Ureter (tissue), 1 donor: ENCODE data around the gene NPY4R. TPM values are rescaled to one million over a fixed set of nuclear protein-coding genes. Genes with fewer than 3 reads are reported as not detected.
"Not testable (repeated sequence)": the region's sequence is repeated elsewhere in the genome, so short reads cannot be mapped to it uniquely, and the experiment has no call there.

Experiments used
- DNase-seq: peaks from one replicate; pipeline ENCODE4 v3.0.0-alpha.2; 2020; ENCODE audit warnings: low spot score
- total RNA-seq: library from RNA; stranded (reverse); gene quantifications from one replicate; pipeline ENCODE4 v1.2.4, GENCODE V29; 2023
- donor health status: DM: yes; HTN: yes; CAD: no.

The NPY4R gene
- total RNA-seq, 1 donor from 2014 or later, result not detected

DNA sequence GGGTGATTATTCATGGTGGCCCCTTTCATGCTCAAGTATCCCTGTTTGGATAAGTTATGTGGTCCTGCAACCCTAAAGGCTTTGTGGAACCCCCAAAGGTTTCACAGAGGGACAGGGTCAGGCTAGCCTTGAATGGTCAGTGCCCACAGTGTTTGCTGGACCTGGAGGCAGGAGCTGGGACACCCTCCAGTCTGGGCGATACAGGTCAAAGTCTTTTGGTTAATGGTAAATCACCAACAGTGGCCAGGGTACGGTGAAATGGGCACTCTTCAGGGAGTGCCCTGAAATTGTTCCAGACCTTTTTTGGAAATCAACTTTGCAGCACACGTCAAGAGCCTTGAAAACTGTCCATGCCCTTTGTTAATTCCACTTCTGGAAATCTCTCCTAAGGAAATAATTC is 8.7 kb downstream of the NPY4R start:
- not testable (repeated sequence) for DNase-seq

DNA sequence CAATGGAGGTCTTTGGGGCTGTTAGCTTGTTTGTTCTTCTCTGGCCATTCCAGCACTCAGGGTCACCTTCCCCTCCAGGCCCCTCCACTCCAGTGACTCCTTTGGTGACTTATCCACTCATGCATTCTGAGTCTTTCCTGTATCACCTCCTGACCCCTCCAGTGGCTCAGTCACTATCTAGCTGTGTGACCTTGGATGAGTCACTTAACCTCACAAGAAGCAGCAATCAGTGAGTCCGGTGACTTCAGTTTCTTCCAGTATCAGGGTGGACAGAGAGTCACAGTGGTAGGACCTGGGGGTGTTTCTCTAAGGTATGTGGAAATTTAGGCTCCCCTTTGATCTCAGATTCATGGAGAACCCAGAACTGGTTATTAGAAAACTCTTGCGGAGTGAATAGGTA is 9.8 kb downstream of the NPY4R start:
- not testable (repeated sequence) for DNase-seq

DNA sequence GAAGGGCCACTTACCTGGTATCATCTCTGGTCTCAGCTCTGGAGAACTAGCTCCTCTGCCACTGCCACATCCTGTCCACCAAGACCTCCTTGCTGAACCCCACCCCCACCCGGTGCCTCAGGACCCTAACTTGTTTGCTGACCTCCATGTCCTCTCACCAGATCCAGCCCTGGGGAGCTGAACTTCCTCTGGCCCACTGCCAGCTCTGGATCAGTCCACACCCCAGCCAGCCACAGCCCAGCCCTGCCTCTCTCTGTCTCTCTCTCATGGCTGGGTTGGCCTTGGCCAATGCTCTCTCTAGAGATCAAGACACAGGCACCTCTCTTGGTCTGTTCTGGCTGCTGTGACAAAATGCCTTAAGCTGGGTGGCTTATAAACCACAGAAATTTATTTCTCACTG is 14.4 kb downstream of the NPY4R start:
- not testable (repeated sequence) for DNase-seq

DNA sequence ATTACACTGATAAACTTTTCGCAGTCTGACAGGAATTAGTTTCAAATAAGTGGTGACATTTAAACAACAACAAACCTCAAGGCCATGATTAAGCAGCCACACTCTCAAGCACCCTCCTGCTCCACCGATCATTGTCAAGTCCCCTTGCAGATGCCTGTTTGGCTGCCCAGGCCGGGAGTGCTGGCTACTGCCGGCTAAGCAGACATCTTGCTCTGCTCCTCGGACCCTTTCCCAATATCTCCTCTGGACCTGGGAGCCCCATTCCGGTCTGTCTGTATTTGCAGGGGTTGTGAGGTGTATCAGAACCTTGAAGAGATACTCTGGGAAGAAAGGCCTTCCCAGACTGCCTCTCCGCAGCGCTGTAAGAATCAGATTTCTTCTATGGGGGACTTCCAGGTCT is 14.9 kb downstream of the NPY4R start:
- not testable (repeated sequence) for DNase-seq

DNA sequence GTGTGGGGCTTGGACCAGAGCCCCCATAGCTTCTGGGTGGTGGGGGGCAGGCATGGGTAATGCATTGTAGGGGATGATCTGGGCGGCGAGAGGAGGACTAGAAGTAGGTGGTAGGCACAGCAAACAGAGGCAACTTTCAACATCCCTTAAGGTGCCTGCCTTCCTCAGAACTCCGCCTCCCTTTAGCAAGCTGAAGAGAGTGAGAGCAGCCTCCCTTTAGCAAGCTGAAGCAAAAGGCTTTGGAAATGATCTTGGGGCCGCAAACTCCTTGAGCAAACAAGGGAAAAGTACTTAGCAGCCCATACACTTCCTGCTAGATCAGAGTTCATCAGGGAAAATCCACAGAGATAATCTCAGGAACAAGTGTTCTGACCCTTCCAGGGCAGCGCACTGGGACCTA is 18.3 kb downstream of the NPY4R start:
- not testable (repeated sequence) for DNase-seq

DNA sequence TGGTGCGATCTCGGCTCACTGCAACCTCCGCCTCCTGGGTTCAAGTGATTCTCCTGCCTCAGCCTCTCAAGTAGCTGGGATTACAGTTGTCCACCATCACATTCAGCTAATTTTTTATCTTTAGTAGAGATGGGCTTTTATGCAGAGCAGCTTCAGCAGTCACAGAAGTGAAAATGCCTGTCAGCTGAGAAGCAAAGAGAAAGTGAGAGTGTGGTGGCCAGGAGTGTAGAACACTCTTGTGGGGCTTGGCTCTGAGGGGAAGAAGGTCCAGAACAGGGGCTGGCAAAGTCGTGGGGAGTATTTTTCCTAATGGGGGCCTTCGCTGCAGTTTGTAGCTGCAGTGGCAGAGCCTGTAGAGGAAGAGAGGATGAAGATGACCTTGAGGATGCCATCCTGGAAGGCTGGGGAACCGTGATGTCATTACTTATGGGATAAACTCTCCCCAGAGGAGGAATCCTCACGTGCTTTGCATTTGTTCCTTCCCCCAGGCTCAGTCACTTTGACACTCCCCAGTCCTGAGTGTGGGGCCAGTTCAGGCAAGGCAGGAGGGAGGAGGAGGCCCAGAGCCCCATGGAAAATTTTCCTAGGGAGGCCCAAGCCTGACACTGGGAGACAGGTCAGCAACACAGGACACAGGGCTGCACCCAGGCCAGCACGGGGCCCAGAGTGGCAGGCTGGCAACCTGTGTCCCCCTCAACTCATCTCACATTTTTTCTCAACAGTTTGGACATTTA is 20.2 kb downstream of the NPY4R start:
- DNase-seq, result not testable (repeated sequence)

DNA sequence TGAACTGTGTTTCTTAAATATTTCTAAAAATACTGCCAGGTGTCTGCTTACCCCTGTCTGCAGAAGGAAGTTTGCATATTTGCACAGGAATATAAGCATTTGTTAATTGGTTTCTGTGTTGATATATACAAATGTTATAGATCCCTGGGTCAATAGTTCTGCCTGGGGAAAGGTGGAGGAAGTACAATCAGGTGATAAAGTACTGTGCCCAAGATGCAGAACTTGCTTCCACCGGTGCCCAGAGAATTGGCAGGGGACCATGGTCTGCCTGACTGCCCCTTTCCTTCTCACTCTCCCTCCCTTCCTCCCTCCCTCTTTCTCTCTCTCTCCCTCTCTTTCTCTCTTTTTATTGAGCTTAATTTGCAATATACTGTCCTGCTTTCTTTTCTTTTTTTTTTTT is 22.3 kb downstream of the NPY4R start:
- not testable (repeated sequence) for DNase-seq

DNA sequence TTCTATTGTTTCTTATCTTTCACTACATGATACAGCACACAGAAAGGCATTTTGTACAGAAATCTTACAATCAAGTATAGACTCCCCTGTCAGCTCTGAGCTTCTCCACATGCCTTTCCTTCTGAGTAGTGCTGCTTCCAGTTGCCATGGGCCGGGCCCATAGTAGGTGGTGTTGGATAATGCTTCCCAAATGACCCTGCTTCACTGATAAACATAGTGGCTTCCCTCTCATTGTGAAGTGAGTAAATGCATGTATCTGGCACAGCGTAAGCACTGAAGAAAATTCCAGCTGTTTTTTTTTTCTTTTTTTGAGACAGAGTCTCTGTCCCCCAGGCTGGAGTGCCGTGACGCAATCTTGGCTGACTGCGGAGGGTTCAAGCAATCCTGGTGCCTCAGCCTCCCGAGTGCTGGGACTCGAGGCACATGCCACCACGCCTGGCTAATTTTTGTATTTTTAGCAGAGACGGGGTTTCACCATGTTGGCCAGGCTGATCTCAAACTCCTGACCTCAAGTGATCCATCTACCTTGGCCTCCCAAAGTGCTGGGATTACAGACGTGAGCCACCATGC is 23.0 kb downstream of the NPY4R start:
- not testable (repeated sequence) for DNase-seq

DNA sequence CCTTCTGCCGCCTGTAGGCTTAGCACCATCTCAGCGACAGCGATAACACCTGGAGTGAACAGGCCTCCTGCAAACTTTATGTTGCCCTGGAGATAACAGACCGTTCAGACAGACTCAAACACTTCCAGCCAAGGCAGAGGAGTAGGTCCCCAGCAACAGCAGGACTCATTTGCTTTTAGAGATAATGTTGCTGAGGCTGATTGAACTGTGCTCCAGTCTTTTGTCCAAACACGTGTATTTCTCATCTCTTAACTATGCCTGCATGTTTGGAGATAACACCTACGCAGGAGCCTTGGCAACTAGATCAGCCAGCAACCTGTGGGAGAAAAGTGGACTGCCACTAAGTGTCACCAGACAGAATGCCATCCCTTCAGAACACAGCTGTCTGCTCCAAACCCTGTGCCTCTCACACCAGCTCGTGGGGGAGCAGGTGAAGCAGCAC is 23.9 kb downstream of the NPY4R start:
- DNase-seq, result not testable (repeated sequence)

DNA sequence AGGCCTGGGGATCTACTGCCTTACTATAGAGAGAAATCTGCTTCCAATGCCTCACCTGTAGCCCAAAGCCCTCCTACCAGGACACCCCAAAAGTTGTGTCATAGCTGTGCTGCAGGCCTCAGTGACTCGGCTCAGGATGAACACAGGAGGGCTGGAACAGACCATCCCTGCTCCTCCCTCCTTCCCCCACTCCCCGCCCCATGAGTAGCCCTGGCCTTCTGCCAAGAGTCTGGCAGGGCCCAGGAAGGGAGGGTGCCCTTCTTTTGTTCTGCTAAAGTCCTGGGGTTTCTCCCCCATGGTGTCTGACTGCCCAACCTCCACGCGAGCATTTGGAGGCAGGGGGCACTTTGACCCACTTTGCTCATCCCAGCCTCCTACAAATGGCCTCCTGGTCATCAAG is 24.8 kb downstream of the NPY4R start:
- DNase-seq, result not testable (repeated sequence)

DNA sequence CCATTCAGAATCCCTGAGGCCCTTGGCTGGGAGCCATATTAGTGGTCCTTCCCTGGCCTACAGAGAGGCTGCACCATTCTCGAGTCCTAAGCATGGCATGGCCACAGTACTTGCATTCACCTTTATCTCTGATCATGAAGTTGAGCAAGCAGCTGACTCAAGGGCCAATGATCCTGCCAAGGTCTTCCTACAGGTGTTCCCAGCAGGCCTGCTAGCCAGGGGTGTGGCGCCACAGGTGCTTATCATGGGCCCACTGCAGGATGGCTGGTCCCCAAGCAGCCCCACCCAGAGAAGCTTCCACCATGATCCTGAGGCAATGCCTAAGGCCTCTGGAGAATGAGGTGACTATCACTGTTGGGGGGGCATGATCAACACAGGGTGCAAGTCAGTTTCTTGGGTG is 42.2 kb downstream of the NPY4R start:
- DNase-seq, result not testable (repeated sequence)

DNA sequence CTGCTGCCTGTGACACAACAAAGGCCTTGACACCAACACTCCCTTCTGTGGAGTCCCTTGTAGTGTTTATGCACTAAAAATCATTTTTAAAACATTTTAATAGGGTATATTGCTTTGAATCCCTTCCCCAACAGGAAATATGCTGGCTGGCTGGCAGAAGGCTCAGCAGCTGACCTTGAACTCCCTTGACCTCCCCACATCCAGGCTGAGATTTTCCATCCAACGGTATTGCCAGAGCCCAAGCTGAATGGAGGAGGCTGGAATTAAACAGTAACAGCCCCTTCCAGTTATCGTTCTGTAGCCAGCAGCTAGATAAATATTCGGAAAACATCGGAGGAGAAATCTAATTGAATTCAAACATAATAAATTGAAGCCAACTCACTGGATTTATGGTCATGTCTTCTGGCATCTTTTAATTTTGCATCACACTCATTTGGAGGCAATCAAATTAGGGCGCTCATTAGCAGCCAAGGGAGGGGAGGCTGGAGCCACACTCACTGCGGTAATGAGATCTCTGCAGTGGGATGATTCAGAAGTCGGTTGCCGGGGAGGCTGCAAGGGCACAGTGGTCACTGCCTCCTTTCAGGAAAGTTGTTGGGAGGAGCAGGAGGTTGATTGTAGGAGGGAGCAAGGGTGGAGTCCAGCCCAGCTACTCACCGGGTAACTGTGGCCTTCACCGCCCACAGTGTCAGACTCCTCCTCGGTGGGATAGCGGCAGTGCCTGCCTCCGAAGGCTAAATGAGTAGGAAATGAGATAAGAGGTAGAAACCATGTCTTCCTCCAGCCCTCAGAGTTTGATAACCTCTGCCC is 46.0 kb downstream of the NPY4R start:
- DNase-seq, result not testable (repeated sequence)

DNA sequence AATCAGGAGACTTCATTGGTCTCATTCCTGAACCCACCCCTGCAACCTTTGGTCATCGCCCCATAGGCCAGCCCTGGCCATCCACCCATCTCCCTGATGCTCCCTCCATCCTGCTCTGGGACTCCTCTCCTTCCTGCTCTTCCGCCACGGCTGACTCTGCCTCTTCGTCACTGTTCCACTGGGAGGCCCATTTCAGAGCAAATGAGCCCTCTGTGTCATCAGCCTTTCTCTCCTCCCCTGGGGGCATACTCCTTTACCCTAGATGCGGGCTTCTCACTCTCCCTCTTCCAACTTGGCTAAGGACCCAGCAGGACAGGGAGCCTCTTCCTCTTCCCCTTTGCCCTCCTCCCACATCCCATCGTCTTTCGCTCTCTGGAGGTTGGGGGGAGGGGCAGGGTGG is 47.5 kb downstream of the NPY4R start:
- DNase-seq, result not testable (repeated sequence)

DNA sequence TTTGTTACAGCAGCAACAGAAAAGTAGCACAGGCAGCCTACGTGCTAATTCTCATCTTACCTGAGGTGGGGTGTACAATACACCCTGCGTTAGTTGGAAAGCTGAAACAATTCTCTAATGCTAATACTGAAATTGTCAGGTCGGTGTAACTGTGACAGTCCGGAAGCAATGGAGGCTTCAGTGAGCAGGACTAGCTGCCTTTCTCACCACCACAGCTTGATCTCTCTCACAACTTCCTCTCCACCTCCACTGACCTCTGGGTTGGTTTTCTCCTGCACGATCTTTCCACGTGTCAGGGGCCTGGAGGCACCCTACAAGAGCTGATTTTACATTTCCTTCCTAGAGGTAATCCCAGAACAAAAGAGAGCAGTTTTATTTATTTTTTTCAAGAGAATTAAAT is 50.5 kb downstream of the NPY4R start:
- DNase-seq, result not testable (repeated sequence)

DNA sequence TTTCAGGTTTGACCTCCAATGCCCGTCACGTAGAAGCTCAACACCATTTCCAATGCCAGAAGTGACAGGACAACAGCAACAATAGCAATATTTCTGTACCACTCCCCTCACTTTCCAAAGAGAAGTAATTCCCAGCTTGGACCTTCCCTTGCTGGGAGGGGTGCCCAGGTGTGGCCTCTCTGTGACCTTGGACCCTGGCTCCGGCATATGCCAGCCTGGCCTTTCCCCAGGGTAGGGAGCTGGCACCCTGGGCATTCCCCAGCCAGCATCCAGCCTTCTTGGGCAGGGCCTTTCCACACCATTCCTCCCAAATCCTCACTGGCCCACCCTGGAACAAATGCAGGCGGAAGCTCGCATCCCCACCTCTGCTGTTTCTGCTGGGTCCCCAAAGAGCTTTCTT is 53.1 kb downstream of the NPY4R start:
- DNase-seq, result not testable (repeated sequence)

DNA sequence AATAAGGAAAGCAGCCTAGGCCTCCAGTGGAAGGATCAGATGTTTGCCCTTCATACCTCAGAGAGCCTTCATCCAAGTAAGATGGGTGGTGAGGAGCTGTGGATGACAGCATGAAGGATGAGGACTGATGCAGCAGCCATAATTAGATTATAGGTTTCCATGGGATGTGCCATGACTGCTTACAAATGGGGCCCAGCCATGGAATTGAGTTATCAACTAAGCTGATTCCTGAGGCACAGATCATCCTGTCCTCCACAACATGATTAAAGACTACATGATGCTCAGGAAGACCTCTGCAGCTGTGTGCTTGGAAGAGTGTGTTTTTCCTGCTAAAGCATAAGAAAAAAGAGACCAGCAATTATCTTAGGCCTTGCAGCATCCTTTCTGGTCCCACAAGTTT is 54.6 kb downstream of the NPY4R start:
- not testable (repeated sequence) for DNase-seq

Other genes with a start within 250 kb of the NPY4R start
- not detected for gene ANTXRL, start 179.0 kb downstream of the NPY4R start, total RNA-seq
- 65.7 TPM for gene ANXA8L1, start 90.2 kb downstream of the NPY4R start, total RNA-seq
- gene GPRIN2, start 90.7 kb upstream of the NPY4R start, total RNA-seq, result 9.4 TPM
- 10.4 TPM for gene SYT15, start 113.2 kb upstream of the NPY4R start, total RNA-seq